Astrocyte (in vitro differentiated cells and primary cell): ENCODE measurements around the gene SPON1. TPM values are rescaled to one million over a fixed set of nuclear protein-coding genes. Genes with fewer than 3 reads are reported as not detected.

Experiments
- DNase-seq: peaks from one replicate; pipeline ENCODE4 v3.0.0-alpha.2; 2010; ENCODE audit warnings: low read depth
- FAIRE-seq: peaks from 2 replicates; lab custom pipeline; 2011; peaks lifted over from hg19 to GRCh38; lab: Jason Lieb, UNC
- H2AFZ ChIP-seq: 2 replicates; pipeline ENCODE4 v1.6.0; 2012; ENCODE audit warnings: low read depth, low read length, inconsistent platforms
- H3K27ac ChIP-seq: 2 replicates; pipeline ENCODE4 v1.5.1; 2011; ENCODE audit warnings: low read depth, low read length, inconsistent platforms
- H3K27me3 ChIP-seq: 2 replicates; pipeline ENCODE4 v1.6.0; 2011; ENCODE audit warnings: low read length, inconsistent platforms; ENCODE audit not compliant: insufficient read depth
- H3K36me3 ChIP-seq: 2 replicates; pipeline ENCODE4 v1.5.1; 2011; ENCODE audit warnings: low read length, inconsistent platforms; ENCODE audit not compliant: insufficient read depth
- H3K4me1 ChIP-seq: 2 replicates; pipeline ENCODE4 v1.5.1; 2011; ENCODE audit warnings: low read length, inconsistent platforms; ENCODE audit not compliant: insufficient read depth
- H3K4me2 ChIP-seq: 2 replicates; pipeline ENCODE4 v1.6.0; 2012; ENCODE audit warnings: low read length, inconsistent platforms
- H3K4me3 ChIP-seq: 2 replicates; pipeline ENCODE4 v1.5.1; 2011; ENCODE audit warnings: low read depth, mild to moderate bottlenecking, low read length, inconsistent platforms; ENCODE audit not compliant: insufficient read depth
- H3K79me2 ChIP-seq: 2 replicates; pipeline ENCODE4 v1.6.0; 2012; ENCODE audit warnings: mild to moderate bottlenecking, low read length, inconsistent platforms; ENCODE audit not compliant: insufficient read depth
- H3K9ac ChIP-seq: 2 replicates; pipeline ENCODE4 v1.6.0; 2012; ENCODE audit warnings: mild to moderate bottlenecking, low read length, inconsistent platforms
- H3K9me3 ChIP-seq: 2 replicates; pipeline ENCODE4 v1.5.1; 2012; ENCODE audit warnings: low read depth, mild to moderate bottlenecking, low read length, inconsistent platforms; ENCODE audit not compliant: insufficient read depth
- H4K20me1 ChIP-seq: 2 replicates; pipeline ENCODE4 v1.6.0; 2012; ENCODE audit warnings: low read length, inconsistent platforms; ENCODE audit not compliant: insufficient read depth
- H3K27ac Mint-ChIP-seq: one replicate; pipeline ENCODE4 v1.8.0; 2021; ENCODE audit warnings: mild to moderate bottlenecking, mixed read lengths; ENCODE audit not compliant: unreplicated experiment
- H3K27me3 Mint-ChIP-seq: one replicate; pipeline ENCODE4 v1.8.0; 2021; ENCODE audit warnings: low read depth, mixed read lengths; ENCODE audit not compliant: unreplicated experiment
- H3K36me3 Mint-ChIP-seq: one replicate; pipeline ENCODE4 v1.8.0; 2021; ENCODE audit warnings: low read depth, mixed read lengths; ENCODE audit not compliant: unreplicated experiment
- H3K4me1 Mint-ChIP-seq: one replicate; pipeline ENCODE4 v1.8.0; 2021; ENCODE audit warnings: low read depth, mixed read lengths; ENCODE audit not compliant: unreplicated experiment
- H3K4me3 Mint-ChIP-seq: one replicate; pipeline ENCODE4 v1.8.0; 2021; ENCODE audit warnings: mild to moderate bottlenecking, moderate library complexity, mixed read lengths; ENCODE audit not compliant: unreplicated experiment
- H3K9me3 Mint-ChIP-seq: one replicate; pipeline ENCODE4 v1.8.0; 2021; ENCODE audit warnings: mild to moderate bottlenecking, mixed read lengths; ENCODE audit not compliant: unreplicated experiment
- EZH2 ChIP-seq: IDR thresholded peaks from 2 replicates; pipeline ENCODE4 v1.6.1; 2012; ENCODE audit warnings: mild to moderate bottlenecking, low read length, inconsistent platforms; ENCODE audit not compliant: insufficient read depth
- total RNA-seq: library from RNA; stranded (reverse); gene quantifications from 2 replicates; pipeline ENCODE4 v1.2.1, GENCODE V29; 2021
- TF ChIP-seq, protein P1 (sequence below): IDR thresholded peaks from 2 replicates; pipeline ENCODE4 v1.5.1; 2011; ENCODE audit warnings: low read depth, mild to moderate bottlenecking, inconsistent platforms, low read length, moderate library complexity; ENCODE audit not compliant: insufficient read depth

The SPON1 gene
- total RNA-seq, 1 donor from 2014 or later: 2.0 TPM

DNA sequence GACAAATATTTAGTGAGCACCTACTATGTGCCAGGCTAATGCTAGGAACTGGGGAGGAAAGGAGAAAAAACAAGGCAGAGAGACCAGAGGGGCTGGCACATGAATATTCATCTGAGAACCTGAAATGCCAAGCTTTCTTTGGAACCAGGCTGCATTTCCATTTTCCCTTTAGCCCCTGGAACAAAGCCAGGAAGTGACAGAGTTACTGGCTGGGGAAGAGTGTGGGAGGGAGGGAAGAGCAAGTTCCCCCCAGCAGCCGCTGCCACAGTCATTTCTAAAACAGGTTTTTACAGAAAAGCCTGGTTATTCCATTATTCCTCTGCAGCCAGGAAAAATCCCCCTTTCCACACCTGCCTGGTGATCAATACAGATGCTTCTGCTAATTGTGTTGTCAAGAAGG, 97.0 kb downstream of the SPON1 start:
- Histone ChIP-seq H3K36me3 (no peaks in the 10 kb centered on the region), H4K20me1 (no peaks in the 10 kb centered on the region), H3K4me2 (no peak overlapping the region), H3K79me2 (no peaks in the 10 kb centered on the region), H3K4me1 (no peaks in the 10 kb centered on the region), H3K9ac (no peak overlapping the region), H2AFZ (no peak overlapping the region), H3K4me3 (no peak overlapping the region), H3K9me3 (no peaks in the 10 kb centered on the region), H3K27me3 (no peaks in the 10 kb centered on the region), H3K27ac (no peak overlapping the region)
- Mint-ChIP-seq H3K36me3 (no peaks in the 10 kb centered on the region), H3K27me3 (peaks cover 22% of the 10 kb centered on the region), H3K9me3 (no peaks in the 10 kb centered on the region), H3K4me1 (peaks cover 6% of the 10 kb centered on the region), H3K27ac (no peak overlapping the region), H3K4me3 (no peak overlapping the region)
- no peak for DNase-seq
- no peak for TF ChIP-seq EZH2
- no peak for FAIRE-seq

DNA sequence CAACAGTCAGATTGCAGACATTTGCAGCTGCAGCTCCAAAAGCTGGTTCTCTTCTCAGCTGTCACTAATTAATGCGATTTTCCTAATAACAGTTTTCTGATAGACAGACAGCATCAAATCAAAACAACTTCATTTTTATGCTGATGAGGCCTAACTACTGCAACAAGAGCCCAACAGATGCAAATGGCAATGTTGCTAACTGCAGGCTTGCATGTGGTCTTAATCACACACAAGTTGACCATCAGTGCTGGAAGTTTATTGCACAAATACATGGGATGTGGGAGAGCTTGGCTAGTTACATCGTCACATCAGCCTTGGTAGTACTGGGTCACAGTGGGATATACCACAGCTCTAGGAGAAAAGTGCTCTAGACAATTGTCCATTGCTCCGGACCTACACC, 99.2 kb downstream of the SPON1 start:
- no peak overlapping the region for H3K27ac ChIP-seq
- H4K20me1 ChIP-seq: no peaks in the 10 kb centered on the region
- no peak for TF ChIP-seq EZH2
- TF ChIP-seq, protein P1, sequence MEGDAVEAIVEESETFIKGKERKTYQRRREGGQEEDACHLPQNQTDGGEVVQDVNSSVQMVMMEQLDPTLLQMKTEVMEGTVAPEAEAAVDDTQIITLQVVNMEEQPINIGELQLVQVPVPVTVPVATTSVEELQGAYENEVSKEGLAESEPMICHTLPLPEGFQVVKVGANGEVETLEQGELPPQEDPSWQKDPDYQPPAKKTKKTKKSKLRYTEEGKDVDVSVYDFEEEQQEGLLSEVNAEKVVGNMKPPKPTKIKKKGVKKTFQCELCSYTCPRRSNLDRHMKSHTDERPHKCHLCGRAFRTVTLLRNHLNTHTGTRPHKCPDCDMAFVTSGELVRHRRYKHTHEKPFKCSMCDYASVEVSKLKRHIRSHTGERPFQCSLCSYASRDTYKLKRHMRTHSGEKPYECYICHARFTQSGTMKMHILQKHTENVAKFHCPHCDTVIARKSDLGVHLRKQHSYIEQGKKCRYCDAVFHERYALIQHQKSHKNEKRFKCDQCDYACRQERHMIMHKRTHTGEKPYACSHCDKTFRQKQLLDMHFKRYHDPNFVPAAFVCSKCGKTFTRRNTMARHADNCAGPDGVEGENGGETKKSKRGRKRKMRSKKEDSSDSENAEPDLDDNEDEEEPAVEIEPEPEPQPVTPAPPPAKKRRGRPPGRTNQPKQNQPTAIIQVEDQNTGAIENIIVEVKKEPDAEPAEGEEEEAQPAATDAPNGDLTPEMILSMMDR: no peak
- no peak overlapping the region for H3K4me2 ChIP-seq
- FAIRE-seq: no peak
- no peaks in the 10 kb centered on the region for H3K9me3 Mint-ChIP-seq
- no peaks in the 10 kb centered on the region for H3K27me3 ChIP-seq
- no peaks in the 10 kb centered on the region for H3K9me3 ChIP-seq
- no peak overlapping the region for H3K9ac ChIP-seq
- H3K36me3 Mint-ChIP-seq: no peaks in the 10 kb centered on the region
- H3K27ac Mint-ChIP-seq: no peak overlapping the region
- no peak overlapping the region for H3K4me3 ChIP-seq
- H3K36me3 ChIP-seq: no peaks in the 10 kb centered on the region
- peaks cover 29% of the 10 kb centered on the region for H3K27me3 Mint-ChIP-seq
- H3K4me3 Mint-ChIP-seq: no peak overlapping the region
- peaks cover 6% of the 10 kb centered on the region for H3K4me1 Mint-ChIP-seq
- no peaks in the 10 kb centered on the region for H3K79me2 ChIP-seq
- DNase-seq: no peak
- H3K4me1 ChIP-seq: no peaks in the 10 kb centered on the region
- no peak overlapping the region for H2AFZ ChIP-seq

DNA sequence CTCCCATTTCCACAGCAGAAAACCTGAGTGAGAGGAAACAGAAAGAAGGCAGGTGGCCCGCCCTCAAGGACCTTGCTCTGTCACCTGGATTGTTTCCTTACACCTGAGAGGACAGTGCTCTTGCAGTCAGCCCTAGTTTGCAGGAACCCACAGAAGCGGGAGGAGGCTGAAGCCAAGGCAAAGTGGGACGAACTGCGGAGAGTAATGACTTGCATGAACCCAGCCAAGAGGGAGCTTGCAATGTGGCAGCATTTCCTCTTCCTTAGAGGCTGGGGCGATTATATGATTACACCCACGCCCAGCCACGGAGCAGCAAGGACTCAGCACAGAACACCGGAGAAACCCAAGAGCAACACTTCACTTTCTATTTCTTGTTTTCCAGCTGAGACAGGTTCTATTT, 102.6 kb downstream of the SPON1 start:
- Mint-ChIP-seq H3K4me1 (no peaks in the 10 kb centered on the region), H3K36me3 (no peaks in the 10 kb centered on the region), H3K27ac (no peak overlapping the region), H3K27me3 (peaks cover 20% of the 10 kb centered on the region), H3K9me3 (no peaks in the 10 kb centered on the region), H3K4me3 (no peak overlapping the region)
- TF ChIP-seq EZH2: no peak
- TF ChIP-seq, protein P1: no peak
- Histone ChIP-seq H3K9ac (no peak overlapping the region), H3K27me3 (no peaks in the 10 kb centered on the region), H3K4me3 (no peak overlapping the region), H2AFZ (no peak overlapping the region), H3K27ac (no peak overlapping the region), H3K9me3 (no peaks in the 10 kb centered on the region), H3K79me2 (no peaks in the 10 kb centered on the region), H3K36me3 (no peaks in the 10 kb centered on the region), H4K20me1 (no peaks in the 10 kb centered on the region), H3K4me1 (no peaks in the 10 kb centered on the region), H3K4me2 (no peak overlapping the region)
- DNase-seq: no peak
- FAIRE-seq: no peak
